Stimulated activated CD4-positive, alpha-beta T cell treated with anti-CD3 and anti-CD28 coated beads, Interleukin-1b, Interleukin-23, amount 100 ng/mL, for 4 hours (primary cell): ENCODE measurements around the gene CDS1.
"Not testable (repeated sequence)": the region's sequence is repeated elsewhere in the genome, so short reads cannot be mapped to it uniquely, and the experiment has no call there.

Source experiments
- DNase-seq, 2 donors: peaks; one replicate each; pipeline ENCODE4 v3.0.0-alpha.2; 2020; ENCODE audit warnings: low read depth in 2 of 2

The CDS1 gene

GRCh38 chr4:84673475-84674240, 90.7 kb downstream of the CDS1 start:
- no peak for DNase-seq

- no peak for DNase-seq
These were observed 94.2 kb downstream of the CDS1 start for GRCh38 chr4:84677093-84677492.

- DNase-seq: no peak
These were observed 95.1 kb downstream of the CDS1 start for GRCh38 chr4:84677995-84678394.

- DNase-seq: no peak
These were observed 96.2 kb downstream of the CDS1 start for GRCh38 chr4:84678976-84679744.

GRCh38 chr4:84680956-84681355, 98.0 kb downstream of the CDS1 start:
- no peak for DNase-seq

- DNase-seq: no peak
These were observed 98.8 kb downstream of the CDS1 start for GRCh38 chr4:84681486-84682274.

GRCh38 chr4:84682661-84683060, 99.7 kb downstream of the CDS1 start:
- not testable (repeated sequence) for DNase-seq

- DNase-seq: no peak
These were observed 100.3 kb downstream of the CDS1 start for GRCh38 chr4:84683064-84683850.

- no peak for DNase-seq
These were observed 101.4 kb downstream of the CDS1 start for GRCh38 chr4:84684361-84684760.

- DNase-seq: no peak
These were observed 102.2 kb downstream of the CDS1 start for GRCh38 chr4:84685105-84685504.

GRCh38 chr4:84688605-84689004, 105.7 kb downstream of the CDS1 start:
- DNase-seq: no peak

- no peak for DNase-seq
These were observed 106.3 kb downstream of the CDS1 start for GRCh38 chr4:84689197-84689596.

GRCh38 chr4:84690481-84690880, 107.6 kb downstream of the CDS1 start:
- DNase-seq: no peak

- no peak for DNase-seq
These were observed 108.3 kb downstream of the CDS1 start for GRCh38 chr4:84691170-84691691.

- DNase-seq: no peak
These were observed 108.9 kb downstream of the CDS1 start for GRCh38 chr4:84691800-84692199.

GRCh38 chr4:84697159-84697558, 114.2 kb downstream of the CDS1 start:
- no peak for DNase-seq

GRCh38 chr4:84697615-84698201, 114.8 kb downstream of the CDS1 start:
- no peak for DNase-seq

GRCh38 chr4:84699001-84699671, 116.2 kb downstream of the CDS1 start:
- no peak for DNase-seq
